PC-3 (cell line): Measurements from ENCODE around the gene DAPL1.

Experiments used
- CTCF ChIP-seq: fragments of 300-600 bp; sonication (generic); conservative IDR thresholded peaks from 2 replicates; pipeline ENCODE4 v1.5.1; 2017; ENCODE audit warnings: antibody characterized with exemption, low read depth, mild to moderate bottlenecking, low read length
- EZH2 ChIP-seq: fragments of 300-600 bp; sonication (generic); IDR thresholded peaks from one replicate; pipeline ENCODE4 v1.6.1; 2017; ENCODE audit warnings: antibody characterized with exemption, mild to moderate bottlenecking, low read length; ENCODE audit not compliant: unreplicated experiment
- EZH2phosphoT487 ChIP-seq: fragments of 300-600 bp; sonication (generic); IDR thresholded peaks from 2 replicates; pipeline ENCODE4 v1.6.1; 2018; ENCODE audit warnings: mild to moderate bottlenecking, antibody characterized with exemption, low read length, borderline replicate concordance

- TF ChIP-seq EZH2 (no peak), CTCF (no peak), EZH2phosphoT487 (no peak)
These were observed 13.0 kb upstream of the DAPL1 start for GRCh38 chr2:158782136-158782535.
